ENCODE measurements around the gene TBC1D21.

DNA sequence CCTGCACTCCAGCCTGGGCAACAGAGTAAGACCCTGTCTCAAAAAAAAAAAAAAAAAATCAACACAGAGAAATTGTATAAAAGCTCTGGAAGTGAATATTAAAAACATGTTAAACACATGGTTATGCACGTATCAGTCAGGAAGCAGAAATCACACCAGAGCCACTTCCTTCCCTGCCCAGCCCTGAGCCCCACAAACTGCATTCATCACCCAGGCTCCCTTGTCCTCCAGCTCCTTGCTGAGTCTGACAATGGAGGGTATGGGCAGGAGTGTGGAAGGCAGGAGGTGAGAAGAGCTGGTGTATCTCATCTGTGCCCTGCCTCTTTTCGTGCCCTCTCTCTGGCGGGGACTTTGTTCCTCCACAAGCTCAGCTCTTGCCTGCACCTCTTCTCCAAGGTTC lies 40.8 kb downstream of the TBC1D21 start:
- TF ChIP-seq, protein P1, sequence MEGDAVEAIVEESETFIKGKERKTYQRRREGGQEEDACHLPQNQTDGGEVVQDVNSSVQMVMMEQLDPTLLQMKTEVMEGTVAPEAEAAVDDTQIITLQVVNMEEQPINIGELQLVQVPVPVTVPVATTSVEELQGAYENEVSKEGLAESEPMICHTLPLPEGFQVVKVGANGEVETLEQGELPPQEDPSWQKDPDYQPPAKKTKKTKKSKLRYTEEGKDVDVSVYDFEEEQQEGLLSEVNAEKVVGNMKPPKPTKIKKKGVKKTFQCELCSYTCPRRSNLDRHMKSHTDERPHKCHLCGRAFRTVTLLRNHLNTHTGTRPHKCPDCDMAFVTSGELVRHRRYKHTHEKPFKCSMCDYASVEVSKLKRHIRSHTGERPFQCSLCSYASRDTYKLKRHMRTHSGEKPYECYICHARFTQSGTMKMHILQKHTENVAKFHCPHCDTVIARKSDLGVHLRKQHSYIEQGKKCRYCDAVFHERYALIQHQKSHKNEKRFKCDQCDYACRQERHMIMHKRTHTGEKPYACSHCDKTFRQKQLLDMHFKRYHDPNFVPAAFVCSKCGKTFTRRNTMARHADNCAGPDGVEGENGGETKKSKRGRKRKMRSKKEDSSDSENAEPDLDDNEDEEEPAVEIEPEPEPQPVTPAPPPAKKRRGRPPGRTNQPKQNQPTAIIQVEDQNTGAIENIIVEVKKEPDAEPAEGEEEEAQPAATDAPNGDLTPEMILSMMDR (IDR thresholded peaks at IDR 0.05): no peak
- no peak for TF ChIP-seq POLR2A (IDR thresholded peaks at IDR 0.05)
- no peak for TF ChIP-seq POLR2AphosphoS5 (IDR thresholded peaks at IDR 0.05)
